Activated naive CD4-positive, alpha-beta T cell treated with anti-CD3 and anti-CD28 coated beads for 36 hours (primary cell): ENCODE results near the gene TCF4. TPM values are rescaled to one million over a fixed set of nuclear protein-coding genes. Genes with fewer than 3 reads are reported as not detected.

Experiments used
- CTCF ChIA-PET: fragments of 350-600 bp; sonication (Branson Sonifier 250); formaldehyde crosslinking; loops from one replicate; lab custom pipeline; 2021; ENCODE audit warnings: antibody characterized with exemption; lab: Charles Lee
- DNase-seq: peaks from one replicate; pipeline ENCODE4 v3.0.0-alpha.2; 2020
- H3K27ac Mint-ChIP-seq: one replicate; pipeline ENCODE4 v1.8.0; 2021; ENCODE audit warnings: mild to moderate bottlenecking, mixed read lengths
- H3K27me3 Mint-ChIP-seq: one replicate; pipeline ENCODE4 v1.8.0; 2021; ENCODE audit warnings: low read depth, mixed read lengths
- H3K36me3 Mint-ChIP-seq: one replicate; pipeline ENCODE4 v1.8.0; 2021; ENCODE audit warnings: low read depth, mixed read lengths
- H3K4me1 Mint-ChIP-seq: one replicate; pipeline ENCODE4 v1.8.0; 2021; ENCODE audit warnings: low read depth, mixed read lengths
- H3K4me3 Mint-ChIP-seq: one replicate; pipeline ENCODE4 v1.8.0; 2021; ENCODE audit warnings: mild to moderate bottlenecking, moderate library complexity, mixed read lengths
- H3K9me3 Mint-ChIP-seq: one replicate; pipeline ENCODE4 v1.8.0; 2021; ENCODE audit warnings: mixed read lengths
- intact Hi-C: fragments of 100-400 bp; cut with micrococcal nuclease; formaldehyde crosslinking; loops from one replicate; pipeline ENCODE4 v1.15.1; 2023
- total RNA-seq, 2 experiments: library from RNA; stranded (reverse); gene quantifications; one replicate each; pipeline ENCODE4 v1.2.3, GENCODE V29; 2021

TCF4 gene
- under 1 TPM; 0.49 to 0.91 TPM for total RNA-seq

DNA sequence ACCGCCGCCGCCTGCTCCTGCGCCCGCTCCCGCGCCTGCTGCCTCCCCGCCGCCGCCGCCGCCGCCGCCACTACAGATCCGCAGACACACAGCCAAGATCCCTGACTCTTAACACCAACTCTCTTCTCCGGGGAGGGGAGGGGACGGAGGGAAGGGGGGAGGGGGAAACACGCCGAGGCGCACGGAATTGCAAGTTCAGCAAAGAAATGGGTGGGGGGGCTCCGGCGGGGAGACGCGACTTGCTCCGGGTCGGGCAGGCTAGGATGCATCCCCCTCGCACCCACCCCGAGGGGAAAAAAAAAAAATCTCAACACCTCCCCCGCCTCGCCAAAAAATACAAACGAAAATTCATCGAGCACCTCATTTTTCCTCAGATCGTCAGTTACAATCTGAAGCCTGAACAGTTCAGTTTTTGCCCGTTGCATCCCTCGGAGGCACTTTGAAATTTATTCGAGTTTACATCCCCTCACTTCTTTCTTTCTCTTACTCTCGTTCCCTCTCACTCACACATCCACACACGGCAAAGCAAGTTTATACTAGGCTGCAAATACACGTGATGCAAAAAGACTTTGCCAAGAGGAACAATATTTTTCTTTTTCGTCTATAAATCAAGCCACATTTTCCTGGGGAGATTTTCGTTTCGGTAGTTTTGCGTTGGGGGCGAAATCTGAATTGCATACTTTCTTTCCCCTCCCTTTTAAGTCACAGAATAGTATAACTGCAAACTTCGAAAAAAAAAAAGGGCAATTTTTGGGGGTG lies at the start of gene TCF4:
TCF4 (minus strand) TSS at position 82 of the 759 bp plus-strand sequence. CDS start 1,076 bp downstream, outside the sequence.
- Mint-ChIP-seq H3K27me3 (peaks cover 59% of the 10 kb centered on the region), H3K27ac (peak within 1 kb of the TSS; percentile 5), H3K9me3 (no peaks in the 10 kb centered on the region), H3K36me3 (peaks cover 2% of the 10 kb centered on the region), H3K4me3 (peak within 1 kb of the TSS; percentile 73), H3K4me1 (peaks cover 19% of the 10 kb centered on the region)
- intact Hi-C loops, result loop anchor here (2.0 to 10.0 kb wide), 5 partner anchors 173 to 1849 kb away; partner anchors contain the start of gene ONECUT2
- peak; percentile 35 for DNase-seq
- CTCF ChIA-PET, result no interaction called here

GRCh38 chr18:55637204-55637603 lies 49.2 kb upstream of the TCF4 start:
- intact Hi-C loops, result no loop called here
- H3K9me3 Mint-ChIP-seq, result peaks cover 4% of the 10 kb centered on the region
- DNase-seq, result no peak
- no peak overlapping the region for H3K4me3 Mint-ChIP-seq
- no peaks in the 10 kb centered on the region for H3K36me3 Mint-ChIP-seq
- H3K27me3 Mint-ChIP-seq, result no peaks in the 10 kb centered on the region
- no peaks in the 10 kb centered on the region for H3K4me1 Mint-ChIP-seq
- H3K27ac Mint-ChIP-seq, result no peak overlapping the region
- CTCF ChIA-PET, result no interaction called here

DNA sequence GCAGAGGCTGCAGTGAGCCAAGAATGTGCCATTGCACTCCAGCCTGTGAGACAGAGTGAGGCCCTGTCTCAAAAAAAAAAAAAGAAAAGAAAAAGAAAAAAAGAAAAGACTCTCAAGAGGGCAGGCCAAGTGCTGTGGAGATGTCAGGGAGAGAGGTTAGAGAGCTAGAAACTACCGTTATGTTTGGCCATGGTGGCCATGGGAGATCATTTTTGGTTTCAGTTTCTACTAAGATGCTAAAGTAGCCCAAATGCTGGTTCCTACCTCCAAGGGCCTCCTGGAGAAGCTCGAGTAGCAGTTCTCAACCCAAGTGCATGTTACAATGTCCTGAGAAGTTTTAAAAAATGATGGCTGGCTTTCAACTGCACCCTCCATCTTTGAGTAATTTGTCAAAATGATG lies 47.4 kb upstream of the TCF4 start:
- intact Hi-C loops, result no loop called here
- H3K9me3 Mint-ChIP-seq, result peaks cover 2% of the 10 kb centered on the region
- no peaks in the 10 kb centered on the region for H3K27me3 Mint-ChIP-seq
- CTCF ChIA-PET, result interaction anchor here (0.6 kb wide), 1 partner anchor 639 kb away, joined by 4 read pairs; no protein-coding TSS in a partner anchor
- no peak for DNase-seq
- no peaks in the 10 kb centered on the region for H3K4me1 Mint-ChIP-seq
- no peaks in the 10 kb centered on the region for H3K36me3 Mint-ChIP-seq
- no peak overlapping the region for H3K4me3 Mint-ChIP-seq
- H3K27ac Mint-ChIP-seq, result no peak overlapping the region

- intact Hi-C loops, result no loop called here
- CTCF ChIA-PET, result no interaction called here
- H3K27me3 Mint-ChIP-seq, result no peaks in the 10 kb centered on the region
- no peaks in the 10 kb centered on the region for H3K36me3 Mint-ChIP-seq
- no peak overlapping the region for H3K4me3 Mint-ChIP-seq
- no peaks in the 10 kb centered on the region for H3K4me1 Mint-ChIP-seq
- peaks cover 2% of the 10 kb centered on the region for H3K9me3 Mint-ChIP-seq
- no peak for DNase-seq
- no peak overlapping the region for H3K27ac Mint-ChIP-seq
Observed at GRCh38 chr18:55634545-55634944, 46.6 kb upstream of the TCF4 start.

DNA sequence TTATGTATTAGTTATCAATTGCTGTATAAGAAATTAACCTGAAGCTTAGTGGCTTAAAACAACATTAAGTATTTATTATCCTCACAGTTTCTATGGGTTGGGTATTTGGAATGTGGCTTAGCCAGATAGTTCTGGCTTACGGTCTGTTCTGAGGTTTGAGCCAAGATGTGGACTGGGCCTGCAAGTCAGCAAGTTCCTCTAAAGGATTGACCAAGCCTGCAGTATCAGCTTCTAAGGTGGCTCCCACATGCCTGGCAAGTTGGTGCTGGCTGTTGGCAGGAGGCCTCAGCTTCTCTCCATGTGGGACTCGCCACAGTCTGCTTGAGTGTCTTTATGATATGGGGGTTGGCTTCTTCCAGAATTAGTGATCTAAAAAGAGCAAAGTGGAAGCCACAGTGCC lies 45.0 kb upstream of the TCF4 start:
- intact Hi-C loops, result no loop called here
- no peaks in the 10 kb centered on the region for H3K36me3 Mint-ChIP-seq
- DNase-seq, result no peak
- H3K27me3 Mint-ChIP-seq, result no peaks in the 10 kb centered on the region
- CTCF ChIA-PET, result no interaction called here
- H3K9me3 Mint-ChIP-seq, result peaks cover 2% of the 10 kb centered on the region
- H3K27ac Mint-ChIP-seq, result no peak overlapping the region
- no peaks in the 10 kb centered on the region for H3K4me1 Mint-ChIP-seq
- no peak overlapping the region for H3K4me3 Mint-ChIP-seq

DNA sequence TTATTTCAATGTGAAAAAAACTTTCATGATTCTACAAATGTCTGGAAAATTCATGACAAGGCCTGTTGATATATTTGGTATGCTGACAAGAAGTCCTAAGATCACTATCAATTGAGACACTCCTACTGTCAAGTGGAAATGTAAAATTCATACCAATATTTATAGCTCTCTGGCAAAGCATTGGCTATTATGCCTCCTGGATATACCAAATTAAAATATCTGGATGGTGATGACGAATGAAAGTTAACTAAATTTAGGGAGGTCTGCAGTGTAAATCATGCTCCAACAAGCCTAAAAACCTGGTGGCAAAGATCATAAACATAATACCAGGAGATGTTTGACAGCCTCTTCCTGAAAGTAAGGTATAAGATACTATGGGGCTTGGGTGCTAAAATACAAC lies 41.1 kb upstream of the TCF4 start:
- CTCF ChIA-PET, result no interaction called here
- Mint-ChIP-seq H3K27ac (no peak overlapping the region), H3K4me3 (no peak overlapping the region), H3K4me1 (no peaks in the 10 kb centered on the region), H3K9me3 (peaks cover 2% of the 10 kb centered on the region), H3K27me3 (no peaks in the 10 kb centered on the region), H3K36me3 (no peaks in the 10 kb centered on the region)
- intact Hi-C loops, result no loop called here
- DNase-seq, result no peak

DNA sequence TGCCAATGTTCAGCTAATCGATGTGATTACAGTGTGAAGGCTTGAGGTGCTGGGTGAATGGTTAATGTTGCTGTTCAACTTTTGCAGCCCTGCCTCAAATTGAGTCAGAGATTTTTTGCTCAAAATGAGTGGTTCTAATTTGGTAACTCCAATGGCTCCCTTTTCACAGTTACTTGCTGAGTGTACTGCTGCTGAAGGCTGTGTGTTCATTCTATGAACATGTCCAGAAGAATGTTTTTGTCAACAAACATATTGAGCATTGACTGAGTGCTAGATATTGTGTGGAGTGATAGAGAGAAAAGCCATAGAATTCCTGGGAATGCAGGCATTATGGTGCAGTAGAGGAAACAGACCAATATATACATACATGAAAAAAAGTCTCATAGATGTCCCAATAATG lies 39.0 kb upstream of the TCF4 start:
- no peak for DNase-seq
- no peaks in the 10 kb centered on the region for H3K4me1 Mint-ChIP-seq
- H3K27me3 Mint-ChIP-seq, result no peaks in the 10 kb centered on the region
- H3K36me3 Mint-ChIP-seq, result no peaks in the 10 kb centered on the region
- no peaks in the 10 kb centered on the region for H3K9me3 Mint-ChIP-seq
- H3K4me3 Mint-ChIP-seq, result no peak overlapping the region
- H3K27ac Mint-ChIP-seq, result no peak overlapping the region
- CTCF ChIA-PET, result no interaction called here
- intact Hi-C loops, result no loop called here

DNA sequence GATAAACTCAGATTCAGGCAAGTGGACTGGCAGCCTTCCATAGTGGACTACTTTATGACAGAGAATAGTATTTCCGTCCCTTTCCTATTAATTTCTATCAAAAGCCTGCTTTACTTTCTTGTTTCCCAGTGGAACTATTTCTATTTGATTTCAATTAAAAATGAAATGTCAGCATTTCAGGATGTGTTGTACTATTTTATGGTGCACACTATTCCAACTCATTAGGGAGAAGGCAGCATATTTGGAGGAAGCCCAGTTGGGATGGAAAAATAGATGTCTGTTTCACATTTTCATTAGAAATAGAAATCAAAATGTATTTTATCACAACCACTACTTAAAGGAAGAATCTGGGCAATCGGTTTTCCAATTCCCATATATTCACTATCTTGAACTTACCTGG lies 37.9 kb upstream of the TCF4 start:
- H3K27ac Mint-ChIP-seq, result no peak overlapping the region
- CTCF ChIA-PET, result no interaction called here
- H3K36me3 Mint-ChIP-seq, result no peaks in the 10 kb centered on the region
- no peaks in the 10 kb centered on the region for H3K9me3 Mint-ChIP-seq
- H3K27me3 Mint-ChIP-seq, result no peaks in the 10 kb centered on the region
- intact Hi-C loops, result no loop called here
- DNase-seq, result no peak
- no peaks in the 10 kb centered on the region for H3K4me1 Mint-ChIP-seq
- H3K4me3 Mint-ChIP-seq, result no peak overlapping the region

DNA sequence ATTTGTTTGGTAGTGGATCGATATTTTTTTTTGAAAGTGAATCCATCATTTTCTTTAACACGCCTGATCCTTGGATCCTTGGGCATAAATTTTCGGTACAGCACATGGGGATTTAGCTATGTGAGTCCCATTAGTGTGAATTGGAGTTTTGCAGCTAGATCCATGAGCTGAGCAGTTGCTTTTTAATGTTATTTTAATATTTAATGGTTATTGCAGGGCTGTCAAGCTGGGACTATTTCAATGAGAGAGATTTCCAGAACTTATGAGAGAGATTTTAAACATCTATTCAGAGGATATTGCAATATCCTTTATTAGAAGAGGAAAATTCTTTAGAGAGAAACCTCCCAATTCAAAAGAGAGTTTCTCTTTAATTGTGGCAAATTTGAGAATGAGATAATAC lies 35.6 kb upstream of the TCF4 start:
- no peaks in the 10 kb centered on the region for H3K36me3 Mint-ChIP-seq
- no peak overlapping the region for H3K27ac Mint-ChIP-seq
- no peak for DNase-seq
- intact Hi-C loops, result no loop called here
- CTCF ChIA-PET, result interaction anchor here (0.6 kb wide), 1 partner anchor 240 kb away, joined by 3 read pairs; no protein-coding TSS in a partner anchor
- no peak overlapping the region for H3K4me3 Mint-ChIP-seq
- no peaks in the 10 kb centered on the region for H3K4me1 Mint-ChIP-seq
- no peaks in the 10 kb centered on the region for H3K27me3 Mint-ChIP-seq
- no peaks in the 10 kb centered on the region for H3K9me3 Mint-ChIP-seq

DNA sequence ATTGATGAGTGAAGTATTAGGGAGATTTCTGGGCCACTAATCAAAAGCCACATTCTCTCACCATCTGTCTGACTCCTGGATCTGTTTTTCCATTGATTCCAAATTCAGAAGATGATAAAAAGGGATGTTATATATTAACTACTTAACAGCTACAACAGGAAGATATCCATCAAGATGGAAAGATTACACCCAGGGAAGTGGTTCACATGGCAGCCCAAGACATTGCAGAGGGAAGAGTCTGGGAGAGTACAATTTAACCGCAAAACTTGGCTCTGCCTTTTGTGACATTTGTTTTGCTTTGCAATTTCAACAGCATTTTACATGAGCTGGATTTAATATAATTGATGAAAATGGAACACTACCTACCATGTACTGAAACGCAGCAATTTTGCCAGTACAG lies 22.5 kb upstream of the TCF4 start:
- Mint-ChIP-seq H3K4me3 (no peak overlapping the region), H3K36me3 (no peaks in the 10 kb centered on the region), H3K27ac (no peak overlapping the region), H3K4me1 (no peaks in the 10 kb centered on the region), H3K27me3 (no peaks in the 10 kb centered on the region), H3K9me3 (no peaks in the 10 kb centered on the region)
- CTCF ChIA-PET, result no interaction called here
- DNase-seq, result no peak
- intact Hi-C loops, result no loop called here

DNA sequence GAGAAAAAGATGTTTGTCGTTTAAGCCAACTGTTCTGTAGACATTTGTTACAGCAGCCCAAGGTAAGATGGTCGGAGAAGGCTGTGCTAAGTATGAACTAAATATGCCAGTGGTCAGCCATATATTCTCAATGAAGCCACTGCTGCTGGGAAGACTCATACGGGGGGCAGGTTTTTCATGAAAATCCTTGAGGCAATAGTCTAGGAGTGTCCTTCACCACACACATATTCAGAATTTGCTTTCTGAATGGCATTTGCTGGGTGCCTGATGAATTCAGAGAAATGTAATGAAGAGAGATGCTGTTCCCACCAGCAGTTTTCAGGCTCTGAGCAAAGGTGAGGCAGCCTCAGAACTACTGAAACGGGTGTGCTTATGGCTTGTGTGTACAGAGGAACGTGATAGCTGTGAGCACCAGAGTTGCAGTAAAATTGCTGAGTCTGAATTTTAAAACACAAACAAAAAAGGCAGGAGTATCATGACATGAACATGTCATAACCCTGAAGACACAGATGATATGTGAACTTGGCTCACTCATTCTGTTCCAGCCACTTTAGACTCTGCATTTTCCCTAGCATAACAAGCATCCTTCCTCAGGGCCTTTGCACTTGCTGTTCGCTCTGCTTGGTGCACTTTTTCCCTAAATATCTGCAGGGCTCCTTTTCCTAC lies 21.3 kb upstream of the TCF4 start:
- intact Hi-C loops, result no loop called here
- no peaks in the 10 kb centered on the region for H3K27me3 Mint-ChIP-seq
- no peaks in the 10 kb centered on the region for H3K36me3 Mint-ChIP-seq
- no peaks in the 10 kb centered on the region for H3K4me1 Mint-ChIP-seq
- DNase-seq, result no peak
- no peak overlapping the region for H3K27ac Mint-ChIP-seq
- CTCF ChIA-PET, result no interaction called here
- no peaks in the 10 kb centered on the region for H3K9me3 Mint-ChIP-seq
- H3K4me3 Mint-ChIP-seq, result no peak overlapping the region

DNA sequence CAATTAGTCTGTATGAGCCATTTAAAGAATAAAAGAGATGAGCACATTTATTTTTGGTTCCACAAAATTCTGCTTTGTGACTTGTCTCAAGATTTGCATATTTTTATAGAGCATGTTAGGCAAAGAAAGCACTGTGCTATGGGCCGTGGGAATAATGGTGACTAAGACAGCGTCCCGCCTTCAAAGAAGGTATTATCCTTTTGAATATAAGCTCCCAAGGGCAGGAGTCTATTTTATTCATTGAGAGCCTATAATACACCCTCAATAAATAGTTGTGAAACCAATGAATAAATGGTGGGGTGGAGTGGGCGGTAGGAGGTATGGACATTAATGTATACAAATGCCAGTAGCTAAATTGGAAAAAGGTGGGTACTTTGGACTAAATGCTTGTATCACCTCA lies 20.5 kb upstream of the TCF4 start:
- CTCF ChIA-PET, result no interaction called here
- no peak overlapping the region for H3K4me3 Mint-ChIP-seq
- no peaks in the 10 kb centered on the region for H3K4me1 Mint-ChIP-seq
- no peak for DNase-seq
- H3K9me3 Mint-ChIP-seq, result no peaks in the 10 kb centered on the region
- intact Hi-C loops, result no loop called here
- no peak overlapping the region for H3K27ac Mint-ChIP-seq
- no peaks in the 10 kb centered on the region for H3K36me3 Mint-ChIP-seq
- no peaks in the 10 kb centered on the region for H3K27me3 Mint-ChIP-seq

GRCh38 chr18:55607773-55608172 lies 19.8 kb upstream of the TCF4 start:
- H3K9me3 Mint-ChIP-seq, result no peaks in the 10 kb centered on the region
- H3K36me3 Mint-ChIP-seq, result no peaks in the 10 kb centered on the region
- intact Hi-C loops, result no loop called here
- no peak for DNase-seq
- H3K4me3 Mint-ChIP-seq, result no peak overlapping the region
- H3K4me1 Mint-ChIP-seq, result no peaks in the 10 kb centered on the region
- H3K27me3 Mint-ChIP-seq, result no peaks in the 10 kb centered on the region
- CTCF ChIA-PET, result no interaction called here
- no peak overlapping the region for H3K27ac Mint-ChIP-seq
